HuH-7 (cell line): ENCODE measurements around the gene MDFI.

Source experiments
- DNase-seq: peaks from one replicate; pipeline ENCODE4 v3.0.0; 2011; ENCODE audit warnings: low spot score

MDFI gene

DNA sequence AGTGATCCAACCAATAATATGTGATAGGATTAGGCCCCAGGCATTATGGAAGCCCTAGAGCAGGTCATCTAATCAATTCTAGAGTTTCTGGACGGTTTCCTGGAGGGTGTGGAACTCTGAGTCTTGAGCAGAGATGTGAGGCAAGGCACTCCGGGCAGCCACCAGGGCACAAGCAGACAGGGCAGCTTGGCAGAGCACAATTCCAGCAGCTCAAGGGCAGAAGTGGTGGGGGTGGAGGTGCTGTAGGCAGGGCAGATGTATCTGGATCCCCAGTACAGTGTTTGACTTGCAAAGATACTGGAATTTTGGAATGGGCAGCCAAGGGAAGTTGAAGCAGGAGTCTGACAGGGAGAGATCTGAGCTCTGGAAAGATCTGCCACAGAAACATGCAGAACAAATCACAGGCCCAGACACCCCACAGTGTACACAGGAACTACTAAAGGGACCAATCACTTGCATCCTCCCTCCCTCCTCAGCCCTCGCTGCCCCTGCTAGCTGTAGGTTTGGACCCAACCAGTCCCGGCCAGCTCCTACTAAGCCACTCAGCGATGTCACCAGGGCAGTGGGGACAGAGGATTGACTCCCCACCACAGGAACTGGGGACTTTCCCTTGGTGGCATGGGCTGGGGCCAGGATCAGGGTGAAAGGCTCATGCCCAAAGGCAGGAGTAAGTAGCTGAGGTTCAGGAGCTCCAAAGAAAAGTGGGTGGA lies 50.1 kb downstream of the MDFI start:
- no peak for DNase-seq

DNA sequence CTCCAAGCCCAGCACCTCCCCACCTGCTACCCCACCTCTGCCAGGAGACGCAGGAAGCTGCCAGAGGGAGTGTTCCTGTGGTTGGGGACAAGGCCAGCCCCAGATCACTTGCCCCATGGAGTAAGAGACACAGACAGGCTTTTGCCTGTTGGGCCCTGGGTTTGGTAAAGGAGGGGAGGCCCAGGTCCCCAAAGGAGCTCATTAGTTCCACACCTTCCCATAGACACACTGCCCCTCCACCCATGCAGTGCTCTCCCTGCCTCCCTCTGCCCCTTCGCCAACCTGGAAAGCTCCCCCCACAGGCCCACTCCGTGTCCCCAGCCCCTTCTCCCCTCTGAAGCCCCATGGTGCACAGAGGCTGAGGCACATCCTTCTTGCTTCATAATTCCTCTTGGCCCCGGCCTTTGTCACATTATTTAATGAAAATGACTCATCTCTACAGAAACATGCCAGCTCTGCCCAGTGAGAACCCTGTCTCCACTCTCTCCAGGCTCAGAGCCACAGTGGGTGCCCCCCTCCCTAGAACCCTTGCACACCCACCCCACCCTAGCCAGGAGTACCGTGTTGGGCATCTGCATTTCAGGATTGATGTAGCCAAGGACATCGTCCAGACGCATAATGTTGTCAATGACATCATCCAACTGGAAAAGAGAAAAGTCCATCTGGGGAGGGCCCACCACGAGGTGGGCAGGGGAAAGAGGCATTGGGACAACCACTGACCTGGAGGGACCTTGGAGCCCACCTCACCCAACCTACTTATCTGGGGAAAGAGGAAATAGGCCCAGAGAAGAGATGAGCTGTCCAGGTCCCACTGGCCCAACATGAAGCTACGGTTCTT lies 51.1 kb downstream of the MDFI start:
- no peak for DNase-seq

DNA sequence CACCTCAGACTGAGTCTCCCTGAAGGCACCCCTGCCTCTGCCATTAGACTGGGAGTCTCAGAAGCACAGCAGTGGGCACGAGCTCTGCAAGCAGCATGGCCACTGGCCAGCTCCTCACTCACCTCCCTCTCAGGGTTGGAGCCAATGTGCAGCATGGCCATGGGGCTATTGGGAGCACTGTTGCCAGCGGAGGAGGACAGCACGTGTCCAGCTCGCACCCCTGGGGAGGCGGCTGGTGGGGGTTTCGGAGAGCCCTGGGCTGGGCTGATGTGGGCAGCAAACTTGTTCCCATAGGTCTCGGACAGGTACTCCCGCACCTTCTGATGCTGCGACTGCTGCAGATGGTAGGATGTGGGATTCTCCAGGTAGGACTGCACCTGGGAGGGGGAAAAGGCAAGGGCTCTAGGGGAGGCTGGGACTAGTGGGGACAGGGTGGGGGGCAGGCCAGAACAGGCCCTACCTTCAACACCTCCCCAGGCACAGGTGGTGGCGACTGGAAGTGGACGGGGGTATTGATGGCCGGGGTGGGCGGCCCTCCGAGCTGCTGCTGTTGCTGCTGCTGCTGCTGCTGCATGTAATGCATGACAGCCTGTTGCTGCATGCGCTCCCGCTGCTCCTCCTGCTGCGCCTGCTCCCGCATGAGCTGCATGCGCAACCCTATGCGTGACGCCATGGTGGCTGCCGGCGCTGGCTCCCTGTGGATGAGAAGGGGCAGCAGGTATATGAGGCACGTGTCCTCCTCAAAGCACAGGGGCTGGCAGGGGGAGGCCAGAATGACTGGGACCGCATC lies 52.5 kb downstream of the MDFI start:
- no peak for DNase-seq

DNA sequence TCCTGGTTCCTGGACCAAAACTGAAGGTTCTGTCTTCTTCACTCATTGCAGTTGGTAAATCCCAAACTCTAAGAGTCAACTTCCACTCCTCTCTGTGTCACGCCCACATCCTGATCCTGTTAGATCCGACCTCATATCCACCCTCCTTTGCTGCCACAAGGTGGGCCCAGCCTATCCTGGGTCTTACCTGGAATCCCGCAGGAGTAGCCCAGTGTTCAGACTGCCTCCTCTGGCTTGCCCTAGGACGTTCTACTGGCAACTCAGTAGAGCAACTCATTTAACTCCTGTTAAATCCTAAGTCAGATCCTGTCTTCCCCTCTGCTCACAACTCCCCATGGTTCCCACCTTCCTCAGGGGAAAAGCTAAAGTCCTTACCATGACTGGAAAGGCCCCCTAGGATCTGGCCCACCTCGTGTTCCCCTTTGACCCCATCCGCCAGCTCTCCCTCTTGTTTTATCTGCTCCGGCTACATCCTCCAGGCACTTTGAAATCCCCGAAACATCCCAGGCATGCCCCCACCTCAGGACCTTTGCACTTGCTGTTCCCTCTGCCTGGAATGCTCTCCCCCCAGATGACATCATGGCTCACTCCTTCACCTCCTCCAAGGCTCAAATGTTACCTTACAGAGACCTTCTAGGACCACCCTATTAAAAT lies 53.3 kb downstream of the MDFI start:
- DNase-seq, result no peak

DNA sequence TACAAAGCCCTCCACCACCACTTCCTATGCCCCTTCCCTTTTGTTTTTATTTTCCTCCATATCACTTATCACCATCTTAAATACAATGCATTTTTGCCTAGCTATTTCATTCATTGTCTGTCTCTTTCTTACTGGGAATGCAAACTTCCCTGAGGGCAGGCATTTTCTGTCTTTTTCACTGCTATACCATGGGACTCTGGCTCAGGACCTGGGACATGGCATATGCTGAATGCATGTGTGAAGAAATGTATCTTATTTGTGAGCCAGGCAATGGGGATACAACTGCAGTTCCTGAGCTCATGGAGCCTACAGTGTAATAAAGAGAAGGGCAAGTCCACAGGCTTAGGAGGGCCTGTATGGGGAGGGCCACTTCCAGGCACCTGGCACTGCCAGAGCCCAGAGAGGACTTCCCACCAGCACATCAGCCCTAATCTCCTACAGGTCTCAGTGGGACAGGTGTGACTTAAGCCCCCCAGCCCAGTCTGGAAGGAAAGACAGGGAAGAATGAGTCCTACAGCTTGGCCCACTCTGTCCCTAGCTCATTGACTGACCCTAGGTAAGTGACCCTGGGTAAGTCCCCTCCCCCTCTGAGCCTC lies 53.9 kb downstream of the MDFI start:
- DNase-seq, result no peak

DNA sequence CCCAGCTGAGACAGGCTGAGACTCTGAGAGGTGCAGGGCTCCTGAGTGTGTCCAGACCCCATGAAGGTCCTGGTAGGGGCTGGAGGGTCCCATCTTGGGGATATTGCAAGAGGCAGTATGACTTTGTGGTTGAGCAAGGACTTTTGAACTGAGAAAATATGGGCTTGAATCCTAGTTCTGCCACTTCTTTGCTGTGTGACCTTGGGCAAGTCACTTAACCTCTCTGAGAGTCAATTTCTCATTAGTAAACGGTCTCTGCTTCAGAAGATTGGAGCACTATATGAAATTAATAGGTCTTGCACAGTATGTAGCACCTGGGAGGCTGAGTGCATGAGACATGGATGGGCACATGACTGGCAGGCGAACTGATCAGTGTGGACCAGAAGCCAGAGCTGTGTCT lies 54.5 kb downstream of the MDFI start:
- no peak for DNase-seq

DNA sequence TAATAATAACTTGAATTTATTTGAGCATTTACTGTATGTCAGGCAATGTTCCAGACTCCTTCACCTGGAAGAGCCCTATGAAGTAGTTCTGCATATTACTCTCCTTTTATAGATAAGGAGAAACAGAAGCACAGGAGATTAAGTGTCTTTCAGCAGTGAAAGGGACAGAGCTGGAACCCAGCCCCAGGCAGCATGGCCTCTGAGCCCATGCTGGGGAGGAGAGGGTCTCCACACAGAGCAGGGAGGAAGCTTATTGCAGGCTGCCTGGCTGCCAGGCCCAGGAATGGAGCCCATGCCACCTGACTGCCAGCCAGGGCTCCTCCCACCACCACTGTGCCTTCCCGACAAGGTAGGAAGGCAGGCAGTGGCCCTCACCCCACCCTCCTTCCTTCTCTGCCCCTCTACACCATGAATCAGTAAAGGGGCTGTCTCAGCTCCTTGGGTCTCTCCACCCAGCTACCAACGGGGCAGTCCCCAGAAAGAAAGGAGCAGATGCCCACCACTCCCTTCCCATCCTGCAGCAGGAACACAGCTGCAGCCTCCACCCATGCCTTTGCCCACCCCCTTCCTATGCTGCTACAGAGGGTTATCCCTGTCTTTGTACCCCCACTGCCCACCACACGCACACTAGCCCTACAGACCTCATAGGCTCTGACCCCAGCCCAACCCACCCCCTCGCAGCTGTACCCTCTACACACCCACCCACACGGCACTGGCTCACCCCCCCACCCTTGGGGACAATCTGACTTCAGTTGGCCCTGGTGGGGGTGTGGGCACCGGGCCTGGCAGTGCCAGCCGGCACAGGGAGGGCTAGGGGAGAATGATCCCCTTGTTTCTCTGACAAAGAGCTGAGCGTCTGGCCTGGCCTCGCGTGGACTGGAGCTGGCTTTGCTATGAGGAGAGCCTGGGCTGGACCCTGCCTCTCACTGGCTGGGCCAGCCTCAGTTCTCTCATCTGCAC lies 55.3 kb downstream of the MDFI start:
- no peak for DNase-seq

DNA sequence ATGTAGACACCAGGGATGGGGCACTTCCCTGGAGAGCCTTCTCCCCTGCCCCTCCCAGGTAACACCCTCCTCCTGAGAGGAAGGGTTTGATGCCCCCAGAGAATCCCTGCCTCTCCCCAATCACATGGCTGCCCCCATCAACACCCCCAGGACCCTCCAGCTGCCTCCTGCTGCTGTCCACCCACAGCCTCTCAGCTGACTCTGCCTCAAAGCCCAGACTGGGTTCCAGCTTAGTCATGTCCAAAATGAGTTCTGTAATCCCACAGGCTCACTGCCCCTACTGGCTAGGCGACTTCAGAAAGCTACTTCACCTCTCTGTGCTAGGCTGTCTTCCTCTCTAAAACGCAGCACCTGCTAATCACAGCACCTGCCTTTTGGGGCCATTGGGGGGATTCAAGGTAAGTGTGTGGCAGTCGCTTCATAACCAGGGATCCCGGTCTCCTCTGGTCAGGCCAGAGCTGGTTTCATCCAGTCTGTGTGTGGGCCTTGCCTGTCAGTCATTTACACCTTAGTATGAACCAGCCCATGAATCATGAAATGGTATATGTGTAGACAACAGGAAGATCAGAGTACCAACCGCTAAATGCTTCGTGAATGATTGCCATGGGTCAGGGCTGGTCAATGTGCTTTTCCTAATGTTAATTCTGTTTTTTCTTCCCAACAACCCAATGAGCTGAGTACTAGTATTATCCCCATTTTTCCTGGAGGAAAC lies 56.7 kb downstream of the MDFI start:
- DNase-seq, result no peak

DNA sequence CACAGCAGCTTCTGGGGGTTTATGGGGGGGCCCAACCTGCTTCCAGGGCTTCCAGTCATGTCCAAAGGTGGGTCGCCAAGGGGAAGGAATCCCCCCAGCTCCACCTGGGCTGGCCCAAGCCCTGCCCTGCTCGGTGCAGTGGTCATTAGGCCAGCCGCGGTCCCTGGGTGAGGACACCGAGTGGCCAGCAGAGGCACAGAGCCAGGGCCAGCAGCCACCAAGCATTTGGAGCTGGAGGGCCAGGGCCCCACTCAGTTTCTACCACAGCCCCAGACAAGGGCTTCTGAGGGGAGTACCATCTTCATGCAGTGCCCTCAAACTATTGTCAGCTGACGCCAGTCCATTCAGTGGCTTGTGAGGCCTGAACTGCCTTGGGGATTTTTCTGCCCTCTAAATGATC lies 57.6 kb downstream of the MDFI start:
- no peak for DNase-seq

DNA sequence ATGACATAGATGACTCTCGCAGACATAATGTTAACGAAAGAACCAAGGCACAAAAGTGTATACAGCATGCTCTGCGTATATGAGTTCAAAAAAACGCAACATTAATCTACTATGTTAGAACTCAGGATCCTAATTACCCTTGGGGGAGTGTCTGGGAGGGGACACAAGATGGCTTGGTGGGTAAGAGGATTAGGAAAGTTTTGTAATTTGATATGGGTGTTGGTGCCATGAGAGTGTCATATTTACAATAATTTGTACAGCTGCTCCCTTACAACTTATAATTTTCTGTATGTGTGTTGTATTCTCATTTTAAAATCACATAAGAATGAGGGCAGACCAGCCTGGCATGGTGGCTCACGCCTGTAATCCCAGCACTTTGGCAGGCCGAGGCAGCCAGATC lies 58.5 kb downstream of the MDFI start:
- no peak for DNase-seq

DNA sequence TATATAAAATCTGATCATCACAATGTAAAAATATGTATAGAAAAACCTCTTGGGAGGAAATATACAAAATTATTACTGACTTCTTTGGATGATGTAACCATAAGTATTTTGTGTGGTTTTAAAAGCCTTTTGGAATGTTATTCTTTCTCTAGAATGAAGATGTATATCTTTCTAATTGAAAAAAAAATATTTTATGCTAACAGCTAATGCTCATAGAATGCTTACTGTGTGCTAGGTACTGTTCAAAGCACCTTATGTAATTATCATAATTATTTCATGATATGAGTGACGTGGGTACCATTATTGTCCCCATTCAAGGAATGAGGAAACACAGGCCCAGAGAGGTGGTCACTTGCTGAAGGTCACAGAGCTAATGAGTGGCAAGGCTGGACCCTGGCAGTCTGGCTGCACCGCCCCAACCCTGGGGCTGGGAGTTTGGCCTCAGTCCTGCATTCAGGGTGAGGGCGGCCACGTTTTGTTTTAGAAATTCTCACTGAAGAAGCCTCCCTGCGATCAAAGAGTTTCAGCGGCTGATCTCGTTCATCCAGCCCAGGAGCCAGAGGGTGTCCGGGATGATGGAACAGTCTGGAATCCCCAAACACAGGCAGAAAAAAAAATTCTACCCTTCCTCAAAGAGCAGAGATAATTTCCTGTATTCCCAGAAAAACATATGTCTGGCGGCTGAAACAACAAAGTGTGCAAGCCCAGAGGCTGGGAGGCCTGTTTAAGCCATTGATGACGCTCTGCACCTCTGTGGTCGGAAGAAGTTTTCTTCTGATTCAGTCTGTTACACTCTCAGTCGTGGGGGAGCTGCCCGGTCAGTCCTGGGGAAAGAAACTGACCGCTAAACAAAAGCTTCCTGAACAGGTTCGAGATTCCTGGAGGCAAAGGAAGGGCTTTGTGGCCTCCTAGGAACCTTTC lies 59.9 kb downstream of the MDFI start:
- no peak for DNase-seq

DNA sequence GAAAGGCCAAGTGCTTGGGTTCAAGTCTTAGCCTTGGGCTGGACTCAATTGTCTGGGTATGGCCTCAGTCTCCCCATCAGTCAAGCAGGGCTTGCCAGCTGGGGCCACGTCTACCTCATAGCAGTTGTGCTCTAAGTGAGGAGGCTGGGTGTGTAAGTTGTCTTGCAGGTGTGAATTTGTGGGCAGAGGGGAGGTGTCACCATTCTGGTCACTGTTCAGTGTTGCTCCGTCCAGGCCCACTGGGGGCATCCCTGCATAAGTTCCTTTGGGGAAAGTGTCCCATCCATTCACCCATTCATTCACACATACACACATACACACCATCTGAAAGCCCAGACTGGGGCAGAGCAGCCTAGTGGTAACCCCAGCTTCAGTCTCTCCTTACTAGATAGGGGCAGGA lies 60.8 kb downstream of the MDFI start:
- no peak for DNase-seq

DNA sequence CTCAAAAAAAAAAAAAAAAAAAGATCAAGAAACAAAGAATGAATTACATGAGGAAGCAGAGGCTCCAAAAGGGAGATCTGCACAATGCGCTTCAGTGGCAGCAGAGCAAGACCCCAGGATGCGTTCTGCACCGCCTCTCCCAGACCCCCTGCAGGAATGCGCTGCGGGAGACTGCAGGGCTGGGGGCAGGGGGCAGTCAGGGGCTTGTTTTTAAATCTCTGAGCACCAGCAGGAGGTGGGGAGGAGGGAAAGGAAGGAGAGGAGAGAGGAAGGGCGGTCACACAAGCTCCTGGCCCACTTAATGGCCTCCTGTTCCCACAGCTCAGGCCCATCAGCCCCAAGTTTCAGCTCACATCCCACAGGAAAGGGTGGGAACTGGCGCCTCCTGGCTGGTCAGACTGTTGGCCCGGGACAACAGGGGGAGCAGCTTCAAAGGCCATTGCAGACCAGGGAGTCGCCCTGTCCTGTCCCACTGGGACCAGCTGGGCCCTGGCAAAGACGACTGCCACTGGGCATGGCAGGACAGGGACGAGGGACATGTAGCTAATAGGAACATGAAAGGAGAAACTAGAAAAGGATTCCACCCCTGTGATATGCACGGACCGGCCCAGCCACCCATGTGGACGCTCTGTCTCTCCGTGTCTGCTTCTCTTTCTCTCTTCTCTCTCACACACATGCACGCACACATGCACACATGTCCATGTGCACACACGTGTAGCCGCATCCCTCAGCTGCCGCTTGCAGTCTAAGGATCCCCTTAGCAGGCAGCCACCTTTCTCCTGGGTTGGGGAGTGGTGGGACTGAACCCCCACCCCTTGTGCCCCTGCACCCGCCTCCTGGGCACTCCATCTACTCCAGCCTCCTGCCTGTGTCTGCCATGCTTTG lies 62.4 kb downstream of the MDFI start:
- DNase-seq, result no peak

DNA sequence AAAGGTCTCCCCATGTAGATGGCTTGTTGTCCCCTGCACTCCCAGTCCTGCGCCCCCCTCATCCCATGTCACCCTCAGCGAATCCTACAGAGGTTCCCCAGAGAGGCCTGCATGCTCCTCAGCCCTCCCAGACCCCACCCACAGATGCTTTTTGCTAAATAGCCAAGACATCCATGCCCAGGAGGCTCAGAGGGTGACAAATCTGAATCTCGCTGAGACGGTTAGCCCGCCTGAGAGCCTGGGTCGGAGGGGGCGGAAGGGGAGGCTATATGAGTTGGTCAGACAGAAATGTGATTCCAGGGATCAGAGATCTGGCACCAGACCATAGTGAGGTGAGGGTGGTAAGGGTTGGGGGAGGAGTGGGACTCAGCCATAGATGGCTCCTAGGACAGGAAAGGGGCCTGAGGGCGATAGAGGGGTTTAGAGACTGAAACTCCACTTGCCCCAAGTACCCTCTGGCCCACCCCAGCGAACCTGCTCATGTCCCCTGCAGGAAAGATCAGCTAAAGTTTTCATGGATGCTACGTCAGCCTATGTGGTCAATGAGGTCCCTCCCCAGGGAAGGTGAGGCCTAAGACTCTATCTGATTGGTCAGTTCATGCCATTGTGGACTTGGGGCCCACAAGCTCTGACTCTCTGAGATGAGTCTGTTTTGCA lies 63.9 kb downstream of the MDFI start:
- no peak for DNase-seq

DNA sequence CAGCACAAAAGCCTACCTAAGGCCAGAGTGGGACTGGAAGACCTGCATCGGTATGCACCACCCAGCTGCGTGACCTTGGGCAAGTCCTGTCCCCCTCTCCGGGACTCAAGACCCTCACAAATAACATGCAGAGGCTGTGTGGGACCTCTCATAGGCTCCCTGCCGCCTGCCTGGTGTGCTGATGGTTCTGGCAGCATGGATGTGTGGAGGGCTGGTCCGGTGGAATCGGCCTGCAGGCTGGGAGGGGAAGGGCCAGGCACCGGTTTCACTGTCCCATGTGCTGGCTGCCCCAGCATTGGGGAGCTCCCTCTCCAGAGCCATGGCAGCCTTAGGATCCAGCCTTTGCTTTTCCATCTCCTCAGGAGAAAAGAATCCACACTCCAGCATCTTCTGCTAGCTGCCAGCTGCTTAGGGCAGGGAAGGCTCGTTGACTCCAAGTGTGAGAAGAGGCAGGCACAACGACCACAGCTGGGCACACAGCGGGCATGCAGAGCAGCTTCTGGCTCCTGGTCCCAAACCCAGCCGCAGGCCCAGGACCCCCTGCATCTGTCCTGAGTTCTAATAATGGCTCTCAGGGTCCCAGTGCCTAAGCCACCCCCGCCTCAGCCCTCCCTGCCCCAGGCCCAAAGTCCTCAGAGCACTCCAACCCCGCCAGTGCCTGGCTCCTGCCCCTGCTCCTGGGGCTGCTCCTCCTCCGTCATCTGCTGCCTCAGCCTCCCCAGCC lies 64.7 kb downstream of the MDFI start:
- no peak for DNase-seq
